GM23338 (cell line): ENCODE results near the gene TLE1.

ENCODE experiments used
- CTCF ChIP-seq, 2 experiments: fragments of 200-600 bp in 1 of 2; sonication (generic) in 1 of 2; conservative IDR thresholded peaks; 2 replicates each; pipeline versions ENCODE4 v1.5.1 to v1.6.1; 2016 to 2017; ENCODE audit warnings: antibody characterized with exemption in 2 of 2, low read depth in 2 of 2, mild to moderate bottlenecking in 2 of 2, moderate library complexity in 1 of 2
- EZH2phosphoT487 ChIP-seq: fragments of 200-600 bp; sonication (generic); IDR thresholded peaks from one replicate; pipeline ENCODE4 v1.8.1; 2018; ENCODE audit warnings: antibody characterized with exemption; ENCODE audit not compliant: unreplicated experiment

- TF ChIP-seq CTCF (conservative IDR thresholded peaks at IDR 0.05; ENCODE audit: low read depth in 2 of 2) (no peak), EZH2phosphoT487 (no peak)
Measured at GRCh38 chr9:81648891-81649290, 40.5 kb downstream of the TLE1 start.
